Measurements from ENCODE around the gene ASTN2. TPM values are rescaled to one million over a fixed set of nuclear protein-coding genes. Genes with fewer than 3 reads are reported as not detected.

Gene ASTN2
- total RNA-seq, 4 donors from 2014 or later, result 0.94 to 5.6 (median 3.7) TPM

- DNase-seq, result no peak
- no peaks in the 10 kb centered on the region for H3K9me3 ChIP-seq
- no peaks in the 10 kb centered on the region for H3K4me1 ChIP-seq
- WGBS, 2 donors, result 72 to 79% methylated on average over 2 of the region's 2 CpGs
- no peak overlapping the region for H3K27ac ChIP-seq
- H3K4me3 ChIP-seq (replicated peaks in 1 of 3), result no peak overlapping the region
- intact Hi-C loops (cut with DNase I), result no loop called here
- H3K36me3 ChIP-seq, result no peaks in the 10 kb centered on the region
- TF ChIP-seq CTCF (IDR thresholded peaks at IDR 0.05), result no peak
- no peaks in the 10 kb centered on the region for H3K27me3 ChIP-seq
Observed at GRCh38 chr9:117095081-117095480, 319.8 kb downstream of the ASTN2 start.

- no peaks in the 10 kb centered on the region for H3K27me3 ChIP-seq
- no peaks in the 10 kb centered on the region for H3K9me3 ChIP-seq
- intact Hi-C loops (cut with DNase I), result no loop called here
- no peak overlapping the region for H3K27ac ChIP-seq
- TF ChIP-seq CTCF (IDR thresholded peaks at IDR 0.05) (no peak), POLR2A (IDR thresholded peaks at IDR 0.05) (no peak)
- H3K36me3 ChIP-seq, result no peaks in the 10 kb centered on the region
- H3K4me1 ChIP-seq, result no peaks in the 10 kb centered on the region
- no peak for DNase-seq
- 44 to 46% methylated on average over 4 of the region's 4 CpGs for WGBS, 2 donors
- H3K4me3 ChIP-seq (replicated peaks in 1 of 3), result no peak overlapping the region
Observed at GRCh38 chr9:117093891-117094844, 320.7 kb downstream of the ASTN2 start.

- Histone ChIP-seq H3K27me3 (no peaks in the 10 kb centered on the region), H3K4me1 (no peaks in the 10 kb centered on the region), H3K9me3 (no peaks in the 10 kb centered on the region), H3K27ac (no peak overlapping the region), H3K4me3 (replicated peaks in 1 of 3) (no peak overlapping the region), H3K36me3 (no peaks in the 10 kb centered on the region)
- WGBS, 2 donors, result 0 to 32% methylated on average over 1 of the region's 1 CpG
- no peak for TF ChIP-seq CTCF (IDR thresholded peaks at IDR 0.05)
- no peak for TF ChIP-seq POLR2A (IDR thresholded peaks at IDR 0.05)
- intact Hi-C loops (cut with DNase I), result no loop called here
- DNase-seq, result peak in 1 of 2 donors; percentile 27
Observed at GRCh38 chr9:117092582-117092981, 322.3 kb downstream of the ASTN2 start.

- no peak for TF ChIP-seq POLR2A (IDR thresholded peaks at IDR 0.05)
- no peak for TF ChIP-seq CTCF (IDR thresholded peaks at IDR 0.05)
- H3K4me3 ChIP-seq (replicated peaks in 1 of 3), result no peak overlapping the region
- no peak for DNase-seq
Observed at GRCh38 chr9:117091529-117091928, 323.3 kb downstream of the ASTN2 start.

GRCh38 chr9:117088786-117089185 lies 326.1 kb downstream of the ASTN2 start:
- 82 to 84% methylated on average over 5 to 6 of the region's 6 CpGs for WGBS, 2 donors
- no peaks in the 10 kb centered on the region for H3K27me3 ChIP-seq
- no peaks in the 10 kb centered on the region for H3K4me1 ChIP-seq
- no peak for DNase-seq
- H3K4me3 ChIP-seq (replicated peaks in 1 of 3), result no peak overlapping the region
- intact Hi-C loops (cut with DNase I), result no loop called here
- H3K27ac ChIP-seq, result no peak overlapping the region
- no peaks in the 10 kb centered on the region for H3K36me3 ChIP-seq
- TF ChIP-seq CTCF (IDR thresholded peaks at IDR 0.05), result no peak
- H3K9me3 ChIP-seq, result no peaks in the 10 kb centered on the region

More at GRCh38 chr9:117091529-117091928, 323.3 kb downstream of the ASTN2 start:
- no peaks in the 10 kb centered on the region for H3K9me3 ChIP-seq
- intact Hi-C loops (cut with DNase I), result no loop called here
- WGBS, 2 donors, result 45% methylated on average over 4 of the region's 4 CpGs
- H3K36me3 ChIP-seq, result no peaks in the 10 kb centered on the region
- H3K27ac ChIP-seq, result no peak overlapping the region
- no peaks in the 10 kb centered on the region for H3K4me1 ChIP-seq
- no peaks in the 10 kb centered on the region for H3K27me3 ChIP-seq

Data from thyroid gland (tissue), 4 donors.